Measurements from ENCODE around the gene COMMD1.

Gene COMMD1

DNA sequence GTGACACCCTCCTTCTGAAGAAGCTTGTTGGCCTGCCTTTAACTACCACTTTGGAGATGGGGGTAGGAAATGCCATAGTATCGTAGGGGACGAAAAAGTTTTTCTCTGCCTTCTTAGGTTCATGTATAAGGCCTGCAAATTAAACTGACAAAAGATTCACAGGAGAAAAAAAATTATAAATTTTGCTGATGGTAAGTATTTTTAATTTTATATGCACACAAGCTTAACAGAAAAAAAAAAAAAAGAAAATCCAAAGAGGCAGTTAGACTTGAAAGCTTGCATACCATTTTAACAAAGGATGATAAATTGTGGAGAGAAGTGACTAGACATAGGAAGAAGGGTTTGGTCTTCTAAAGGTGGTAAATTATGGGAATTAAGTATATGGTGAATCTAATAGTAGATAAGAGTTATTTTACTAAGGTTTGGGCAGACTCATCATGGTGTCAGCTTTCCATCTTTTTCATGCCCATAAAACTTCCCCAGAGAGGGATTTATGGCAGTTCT lies 227.9 kb downstream of the COMMD1 start:
- TF ChIP-seq, protein P1, sequence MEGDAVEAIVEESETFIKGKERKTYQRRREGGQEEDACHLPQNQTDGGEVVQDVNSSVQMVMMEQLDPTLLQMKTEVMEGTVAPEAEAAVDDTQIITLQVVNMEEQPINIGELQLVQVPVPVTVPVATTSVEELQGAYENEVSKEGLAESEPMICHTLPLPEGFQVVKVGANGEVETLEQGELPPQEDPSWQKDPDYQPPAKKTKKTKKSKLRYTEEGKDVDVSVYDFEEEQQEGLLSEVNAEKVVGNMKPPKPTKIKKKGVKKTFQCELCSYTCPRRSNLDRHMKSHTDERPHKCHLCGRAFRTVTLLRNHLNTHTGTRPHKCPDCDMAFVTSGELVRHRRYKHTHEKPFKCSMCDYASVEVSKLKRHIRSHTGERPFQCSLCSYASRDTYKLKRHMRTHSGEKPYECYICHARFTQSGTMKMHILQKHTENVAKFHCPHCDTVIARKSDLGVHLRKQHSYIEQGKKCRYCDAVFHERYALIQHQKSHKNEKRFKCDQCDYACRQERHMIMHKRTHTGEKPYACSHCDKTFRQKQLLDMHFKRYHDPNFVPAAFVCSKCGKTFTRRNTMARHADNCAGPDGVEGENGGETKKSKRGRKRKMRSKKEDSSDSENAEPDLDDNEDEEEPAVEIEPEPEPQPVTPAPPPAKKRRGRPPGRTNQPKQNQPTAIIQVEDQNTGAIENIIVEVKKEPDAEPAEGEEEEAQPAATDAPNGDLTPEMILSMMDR (IDR thresholded peaks at IDR 0.05; ENCODE audit: low read depth, low read length): no peak
- DNase-seq (ENCODE audit: extremely low read depth, low read depth): no peak

DNA sequence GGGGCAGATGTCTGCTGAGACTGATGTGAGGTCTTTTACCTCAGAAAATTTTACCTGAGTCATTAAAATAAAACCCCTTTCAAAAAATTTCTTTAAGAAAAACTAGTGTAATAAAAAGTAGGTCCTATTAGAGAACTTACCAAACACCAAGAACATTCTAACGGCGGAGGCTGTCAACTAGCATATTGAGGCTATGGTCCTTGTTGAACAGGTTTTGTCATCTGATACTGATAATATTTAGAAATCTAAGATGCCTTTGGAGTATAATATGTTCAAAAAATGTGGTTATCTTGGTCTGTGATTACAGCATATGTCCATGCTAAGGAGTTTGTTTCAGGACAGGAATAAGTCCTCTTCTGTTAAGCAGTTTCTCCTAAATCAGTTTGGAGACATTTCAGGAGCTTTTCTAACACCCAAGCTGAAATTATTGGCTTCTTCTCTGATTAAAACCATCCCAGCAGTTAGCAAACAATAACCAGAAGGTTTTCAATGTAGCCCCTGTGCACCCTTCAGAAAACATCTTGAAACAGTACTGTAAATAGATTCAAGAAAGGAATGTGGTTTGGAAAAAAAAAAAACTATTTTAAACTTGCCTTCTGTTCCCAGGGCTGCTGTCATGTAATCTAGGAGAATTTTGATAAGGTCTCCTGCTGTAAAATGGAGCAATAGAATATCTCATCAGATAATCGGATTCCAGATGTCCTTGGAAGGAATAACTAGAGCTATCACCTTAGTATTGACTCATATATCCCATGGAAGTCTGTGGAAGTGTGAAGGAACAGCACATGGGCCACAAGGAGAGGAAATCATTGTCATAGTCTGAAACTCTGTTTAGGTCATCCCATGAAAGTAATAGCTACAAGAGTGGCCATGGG lies 231.7 kb downstream of the COMMD1 start:
- TF ChIP-seq, protein P1 (IDR thresholded peaks at IDR 0.05; ENCODE audit: low read depth, low read length): no peak
- DNase-seq (ENCODE audit: extremely low read depth, low read depth): no peak

DNA sequence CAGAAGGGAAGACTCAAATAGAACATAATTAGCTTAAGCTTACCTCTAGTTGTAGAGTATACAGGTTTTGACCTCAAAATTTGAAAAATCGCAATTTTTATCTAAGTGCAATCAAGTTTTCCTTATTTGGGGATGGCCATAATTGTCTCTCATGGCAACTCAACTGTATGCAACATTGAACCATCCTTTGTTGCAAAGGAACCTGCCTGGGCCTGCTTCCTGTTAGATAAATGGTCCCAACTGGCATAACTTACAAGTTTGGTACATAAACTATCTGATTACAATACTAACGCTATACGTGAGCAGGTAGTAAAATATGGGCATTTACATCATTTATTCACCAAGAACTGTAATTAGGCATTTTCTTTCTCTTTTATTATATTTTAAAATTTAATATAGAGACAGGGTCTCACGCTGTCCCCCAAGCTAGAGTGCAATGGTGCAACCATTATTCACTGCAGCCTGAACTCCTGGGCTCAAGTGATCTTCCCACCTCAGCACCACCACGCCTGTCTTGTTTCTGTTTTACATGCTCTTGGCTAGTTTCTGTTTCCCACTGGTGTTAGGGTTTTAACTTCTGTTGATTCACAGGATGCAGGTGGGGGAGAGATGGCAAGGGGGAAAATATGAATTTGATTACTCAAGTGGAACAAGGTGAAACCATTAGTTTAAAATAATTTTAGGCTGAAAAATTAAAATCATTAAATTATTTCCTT lies 235.1 kb downstream of the COMMD1 start:
- no peak for DNase-seq (ENCODE audit: extremely low read depth, low read depth)
- TF ChIP-seq, protein P1 (IDR thresholded peaks at IDR 0.05; ENCODE audit: low read depth, low read length): no peak

DNA sequence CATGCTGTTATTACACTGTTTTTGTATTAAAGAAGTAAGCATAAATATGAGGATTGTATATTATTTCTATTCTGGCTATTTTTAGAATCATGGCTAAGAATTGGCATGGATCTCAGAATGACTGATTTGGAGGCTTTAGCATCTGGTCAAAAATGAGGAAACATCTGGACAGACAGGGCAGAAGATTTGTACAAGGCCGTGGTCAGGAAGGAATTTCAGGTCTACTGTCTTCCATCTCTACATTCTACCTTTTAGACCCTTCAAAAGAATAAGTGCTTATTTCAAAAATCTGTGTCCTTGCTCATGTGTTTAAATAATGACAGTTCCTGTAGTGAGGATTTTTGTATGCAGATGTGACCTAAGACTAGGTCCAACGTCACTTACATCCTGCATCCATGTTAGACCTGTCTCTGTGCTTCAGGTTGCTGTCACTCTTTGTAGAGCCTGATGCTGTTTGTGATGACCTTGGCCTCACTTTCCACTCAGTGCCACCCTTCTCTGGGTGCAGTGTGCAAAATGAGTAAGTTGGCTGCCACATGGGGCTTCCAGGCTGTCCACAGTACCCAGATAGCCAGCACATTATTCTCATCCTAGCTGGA lies 235.8 kb downstream of the COMMD1 start:
- TF ChIP-seq, protein P1 (IDR thresholded peaks at IDR 0.05; ENCODE audit: low read depth, low read length): no peak
- DNase-seq (ENCODE audit: extremely low read depth, low read depth): no peak

DNA sequence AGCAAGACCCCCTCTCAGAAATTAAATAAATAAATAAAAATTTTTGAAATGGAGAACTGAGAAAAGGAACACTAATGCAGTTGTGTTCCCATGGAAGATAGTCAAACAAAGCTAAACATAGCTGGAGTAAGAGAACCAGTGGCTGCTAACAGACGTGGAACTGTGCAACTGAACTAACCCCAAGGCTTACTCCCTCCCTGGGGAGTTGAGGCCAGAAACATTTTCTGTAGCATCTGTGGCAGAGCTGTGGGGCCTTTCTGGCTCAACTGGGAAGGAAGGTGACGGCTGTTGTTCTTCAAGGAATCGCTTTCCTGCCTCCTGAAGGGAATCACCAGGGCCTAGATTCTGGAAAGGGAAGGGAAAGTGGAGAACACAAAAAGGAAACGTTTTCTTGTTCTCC lies 236.6 kb downstream of the COMMD1 start:
- no peak for DNase-seq (ENCODE audit: extremely low read depth, low read depth)
- TF ChIP-seq, protein P1 (IDR thresholded peaks at IDR 0.05; ENCODE audit: low read depth, low read length): no peak

DNA sequence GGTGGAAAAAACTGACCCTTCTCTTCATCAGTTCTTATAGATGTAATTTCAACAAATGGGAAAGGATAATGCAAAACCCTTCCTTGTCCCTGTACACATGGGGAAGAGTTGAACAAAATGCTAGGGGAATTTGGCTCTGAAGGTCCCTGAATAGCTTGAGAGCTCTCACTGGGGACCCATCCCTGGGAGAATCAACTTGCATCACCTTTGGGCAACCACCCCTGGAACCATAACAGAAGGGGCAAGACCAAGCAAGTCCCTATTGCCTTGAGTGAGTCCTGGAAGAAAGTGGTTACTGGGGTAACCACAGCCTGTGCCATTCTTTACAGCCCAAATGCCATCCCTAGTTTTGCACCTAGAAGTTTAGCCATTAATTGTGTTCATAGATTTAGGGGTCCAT lies 238.2 kb downstream of the COMMD1 start:
- no peak for DNase-seq (ENCODE audit: extremely low read depth, low read depth)
- TF ChIP-seq, protein P1 (IDR thresholded peaks at IDR 0.05; ENCODE audit: low read depth, low read length): no peak

All from AG09319 (cell line).